GM11168 (cell line): Measurements from ENCODE around the gene ZC3H18.

ENCODE experiments used
- in situ Hi-C: fragments of 300-500 bp; cut with MboI; formaldehyde crosslinking; loops from one replicate; pipeline ENCODE4 v1.12.0; 2022; ENCODE audit warnings: low sequenced_read_pairs; ENCODE audit not compliant: unreplicated experiment

The ZC3H18 gene

DNA sequence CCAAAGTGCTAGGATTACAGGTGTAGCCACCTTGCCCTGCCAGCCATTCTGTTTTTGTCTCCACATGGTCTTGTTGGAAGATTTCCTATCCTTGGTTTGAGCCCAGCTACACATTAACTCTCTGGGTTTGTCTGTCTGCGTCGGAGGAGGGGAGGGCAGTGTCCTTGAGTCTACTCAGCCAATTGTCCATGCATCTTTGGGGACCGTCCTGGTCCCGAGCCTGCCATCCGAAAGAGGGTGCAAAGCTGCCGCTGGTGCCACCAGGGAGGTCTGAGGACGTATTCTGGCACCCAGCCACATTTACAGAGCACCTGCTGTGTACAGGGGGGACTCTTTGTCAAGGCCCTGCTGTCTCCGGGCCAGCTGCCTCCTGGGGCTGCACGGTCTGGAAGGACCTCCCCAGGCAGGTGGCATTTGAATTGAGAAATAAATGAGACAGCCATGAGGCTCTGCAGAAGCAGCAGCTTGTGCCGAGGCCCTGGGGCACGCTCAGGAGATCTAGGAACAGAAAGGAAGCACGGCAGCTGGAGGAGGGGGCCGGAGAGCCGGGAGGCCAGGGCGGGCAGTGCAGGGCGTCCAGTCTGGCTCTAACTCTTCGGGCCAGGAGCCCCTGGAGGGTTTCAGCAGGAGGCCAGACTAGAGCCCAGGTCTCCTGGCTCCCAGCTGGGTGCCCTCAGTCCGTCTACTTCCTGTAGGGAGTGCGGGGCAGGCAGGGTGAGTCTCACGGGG lies 79.2 kb downstream of the ZC3H18 start:
- in situ Hi-C loops: no loop called here

DNA sequence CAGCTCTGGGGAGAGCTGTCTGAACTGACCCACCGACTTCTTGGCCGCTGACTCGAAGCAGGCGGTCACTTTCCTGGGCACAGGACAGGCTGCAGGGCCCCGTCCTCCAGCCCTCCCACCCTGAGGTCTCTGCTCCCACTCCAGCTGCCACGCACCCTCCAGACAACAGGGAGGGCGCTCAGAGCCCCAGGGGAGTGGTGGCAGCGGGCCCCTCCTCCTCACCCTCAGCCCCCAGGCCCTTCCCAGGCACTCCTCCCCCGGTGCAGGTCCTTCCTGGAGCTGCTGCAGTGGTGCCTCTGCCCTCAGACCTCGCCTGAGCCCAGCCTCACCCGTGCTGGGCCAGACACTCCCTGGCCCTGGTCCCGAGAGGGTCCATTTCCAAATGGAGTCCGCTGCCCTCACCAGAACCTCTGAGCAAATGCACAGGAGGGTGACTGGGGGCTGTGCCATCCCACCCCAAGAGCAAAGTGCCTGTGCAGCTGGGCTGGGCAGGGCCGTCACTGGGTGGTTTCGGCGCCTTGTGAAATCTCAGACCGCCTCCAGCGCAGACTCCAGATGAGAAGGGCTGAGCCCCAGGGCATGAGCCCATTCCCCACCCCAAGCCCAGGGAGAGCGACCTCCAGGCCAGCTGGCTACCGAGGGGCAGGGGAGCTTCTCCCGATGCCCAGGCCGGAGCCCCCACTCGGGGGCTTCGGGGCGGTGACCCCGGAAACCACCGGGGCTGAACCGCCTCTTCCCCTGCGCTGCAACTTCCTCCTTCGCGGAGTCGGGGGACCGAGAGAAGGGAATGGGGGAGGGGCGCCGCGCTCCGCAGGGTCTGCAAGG lies 79.9 kb downstream of the ZC3H18 start:
- in situ Hi-C loops: no loop called here

DNA sequence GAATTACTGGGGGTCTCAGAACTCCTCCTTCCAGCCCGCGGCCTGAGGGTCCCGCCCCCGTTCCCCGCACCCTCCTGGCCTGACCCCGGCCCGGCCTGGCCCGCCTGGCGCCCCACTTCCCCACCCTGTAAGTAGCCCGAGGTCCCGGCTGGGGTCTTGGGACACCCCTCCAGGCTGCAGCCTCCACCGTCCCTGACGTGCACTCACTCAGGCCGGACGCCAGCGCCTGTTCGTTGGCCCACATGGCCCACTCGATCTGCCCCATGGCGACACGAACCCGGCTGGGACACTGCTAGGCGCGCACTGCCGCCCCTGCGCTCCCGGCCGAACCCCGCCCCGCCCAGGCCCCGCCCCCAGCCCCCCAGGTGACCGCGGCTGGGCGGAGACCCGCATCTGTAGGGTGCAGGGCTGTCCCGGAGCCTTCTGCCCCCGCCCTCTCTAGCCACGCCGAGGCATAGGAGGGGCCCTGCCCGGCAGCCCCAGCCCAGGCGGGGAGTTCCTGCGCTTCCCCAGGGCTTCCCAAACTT lies 80.6 kb downstream of the ZC3H18 start, which contains the start of gene CYBA:
TSS of gene CYBA (minus strand) at position 305 of the 527 bp plus-strand sequence. CDS start at position 265, 40 bp downstream.
- in situ Hi-C loops: no loop called here

DNA sequence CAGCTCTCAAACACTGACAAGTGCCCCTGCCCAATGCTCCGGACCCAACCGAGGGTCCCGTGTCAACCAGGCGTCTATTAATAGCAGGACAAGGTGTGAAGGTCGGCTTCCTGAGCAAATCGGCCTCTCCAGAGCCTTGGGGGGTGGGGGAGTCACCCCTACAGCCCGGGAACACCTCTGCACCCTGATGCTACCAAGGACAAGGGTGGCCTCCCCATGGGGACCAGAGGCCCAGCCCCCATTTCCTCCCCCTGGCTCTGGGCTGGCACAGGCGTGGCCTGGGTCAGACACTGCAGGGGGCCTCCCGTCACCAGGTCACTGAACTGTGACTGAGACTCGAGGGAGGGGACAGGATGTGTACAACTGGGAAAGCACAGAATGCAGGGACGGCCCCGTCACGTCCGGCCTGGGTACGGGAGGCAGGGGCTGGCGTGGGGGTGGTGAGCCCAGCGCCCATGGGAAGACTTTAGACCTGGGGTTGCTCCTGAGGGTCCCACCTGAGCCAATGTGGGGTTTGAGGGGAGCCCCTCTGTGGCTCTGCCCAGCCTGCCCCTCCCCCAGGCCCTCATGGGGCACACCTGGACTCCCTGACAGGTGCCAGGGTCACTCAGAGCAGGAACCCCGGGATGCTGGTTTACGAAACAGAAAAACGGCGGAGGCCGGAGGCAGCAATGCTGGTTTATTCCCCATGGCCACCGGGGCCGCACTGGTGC lies 81.2 kb downstream of the ZC3H18 start:
- in situ Hi-C loops: no loop called here

DNA sequence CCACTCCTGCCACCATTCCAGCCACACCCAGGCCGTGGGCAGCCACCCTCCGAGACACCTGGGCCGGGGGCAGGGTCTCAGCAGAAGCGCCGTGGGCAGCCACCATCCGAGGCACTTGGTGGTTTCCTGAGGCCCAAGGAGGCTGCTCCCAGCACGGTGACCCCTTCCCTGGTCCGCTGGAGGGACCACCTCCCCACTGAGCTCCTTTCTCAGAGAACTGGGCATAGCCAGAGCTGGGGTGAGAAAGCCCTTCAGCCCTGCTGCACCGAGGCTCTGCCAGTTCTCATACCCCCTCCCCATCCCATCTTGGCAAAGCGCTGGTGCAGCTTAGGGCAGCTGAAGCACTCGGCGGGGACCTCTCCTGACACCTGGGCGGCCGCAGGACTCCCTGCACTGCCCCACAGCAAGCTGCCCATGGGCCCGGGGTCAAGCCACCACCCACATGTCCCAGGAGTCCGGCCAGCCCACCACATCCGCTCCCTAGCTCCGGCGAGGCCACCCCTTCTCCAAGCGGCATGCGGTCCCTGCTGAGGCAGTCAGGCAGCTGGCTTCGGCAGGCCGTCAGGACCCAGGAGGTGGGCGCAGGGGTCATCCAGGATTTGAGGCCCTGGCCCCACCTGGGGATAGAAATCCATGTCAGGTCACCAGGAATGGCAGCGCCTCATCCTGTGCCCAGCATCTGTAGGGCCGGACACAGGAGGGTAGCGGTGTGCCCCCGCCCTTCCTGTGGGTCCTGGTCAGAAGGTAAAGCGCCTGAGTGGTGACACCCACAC lies 82.0 kb downstream of the ZC3H18 start:
- in situ Hi-C loops: no loop called here

DNA sequence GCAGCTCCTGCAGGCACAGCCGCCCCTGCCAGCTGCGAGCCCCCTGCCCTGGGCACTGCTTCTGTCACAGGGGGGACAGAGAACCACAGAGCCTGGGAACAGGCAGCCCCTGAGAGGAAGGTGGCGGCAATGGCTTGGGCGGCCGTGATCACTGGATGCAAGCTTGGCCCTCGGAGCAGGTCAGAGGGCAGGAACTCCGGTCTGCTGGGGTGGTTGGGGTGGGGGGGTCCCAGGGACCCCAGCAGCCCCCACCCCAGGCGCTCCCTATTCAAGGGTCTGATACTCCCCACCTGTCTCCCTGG lies 82.5 kb downstream of the ZC3H18 start:
- in situ Hi-C loops: no loop called here

DNA sequence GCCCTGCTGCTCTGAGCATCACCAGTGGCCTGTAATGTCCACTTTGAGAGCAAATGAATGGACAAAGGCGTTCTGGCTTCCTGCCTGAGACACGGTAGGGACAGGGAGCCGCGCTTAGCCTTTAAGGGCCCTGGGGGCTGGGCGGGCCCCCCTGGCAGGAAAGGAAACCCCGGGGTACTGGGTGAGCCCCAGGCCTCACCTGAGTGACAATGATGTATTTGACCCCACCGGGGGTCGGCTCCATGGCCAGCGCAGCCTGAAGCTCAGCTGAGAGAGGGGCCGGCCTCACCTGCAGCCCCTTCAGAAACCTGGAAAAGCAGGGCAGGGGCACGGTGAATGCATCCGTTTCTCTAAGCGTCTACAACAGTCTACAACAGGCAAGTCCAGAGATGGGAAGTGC lies 82.9 kb downstream of the ZC3H18 start:
- in situ Hi-C loops: no loop called here

DNA sequence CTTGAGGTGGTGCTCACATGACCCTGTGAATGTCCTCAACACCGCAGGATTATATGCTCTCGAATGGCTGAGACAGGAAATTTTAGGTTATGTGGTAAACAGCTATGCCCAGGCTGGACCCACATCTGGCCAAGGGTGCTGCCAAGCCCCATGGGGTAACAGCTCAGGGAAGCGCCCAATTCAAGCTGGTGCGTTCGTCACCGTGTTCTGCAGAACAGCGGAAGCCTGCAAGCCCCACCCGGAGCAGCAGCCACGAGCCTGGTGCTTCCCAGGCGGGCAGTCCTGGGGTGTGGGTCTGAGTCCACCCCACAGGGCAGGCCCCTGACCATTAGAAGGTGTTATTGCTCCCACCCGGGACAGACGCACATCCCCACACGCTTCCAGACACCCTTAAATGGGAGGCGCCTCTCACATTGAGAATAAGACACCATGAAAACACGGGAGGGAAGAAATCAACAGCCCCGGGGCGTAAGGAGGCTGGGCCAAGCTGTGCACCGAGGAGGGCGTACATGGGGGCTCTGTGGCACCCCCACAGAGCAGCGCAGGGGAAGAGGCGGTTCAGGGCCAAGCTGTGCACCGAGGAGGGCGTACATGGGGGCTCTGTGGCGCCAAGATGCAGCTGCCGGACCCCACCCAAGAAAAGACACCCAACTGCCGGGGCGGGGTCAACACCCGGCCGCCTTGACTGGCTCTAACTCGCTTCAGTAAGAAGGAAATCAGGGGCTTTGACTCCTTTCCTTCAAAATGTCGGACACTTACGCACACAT lies 83.6 kb downstream of the ZC3H18 start:
- in situ Hi-C loops: no loop called here

DNA sequence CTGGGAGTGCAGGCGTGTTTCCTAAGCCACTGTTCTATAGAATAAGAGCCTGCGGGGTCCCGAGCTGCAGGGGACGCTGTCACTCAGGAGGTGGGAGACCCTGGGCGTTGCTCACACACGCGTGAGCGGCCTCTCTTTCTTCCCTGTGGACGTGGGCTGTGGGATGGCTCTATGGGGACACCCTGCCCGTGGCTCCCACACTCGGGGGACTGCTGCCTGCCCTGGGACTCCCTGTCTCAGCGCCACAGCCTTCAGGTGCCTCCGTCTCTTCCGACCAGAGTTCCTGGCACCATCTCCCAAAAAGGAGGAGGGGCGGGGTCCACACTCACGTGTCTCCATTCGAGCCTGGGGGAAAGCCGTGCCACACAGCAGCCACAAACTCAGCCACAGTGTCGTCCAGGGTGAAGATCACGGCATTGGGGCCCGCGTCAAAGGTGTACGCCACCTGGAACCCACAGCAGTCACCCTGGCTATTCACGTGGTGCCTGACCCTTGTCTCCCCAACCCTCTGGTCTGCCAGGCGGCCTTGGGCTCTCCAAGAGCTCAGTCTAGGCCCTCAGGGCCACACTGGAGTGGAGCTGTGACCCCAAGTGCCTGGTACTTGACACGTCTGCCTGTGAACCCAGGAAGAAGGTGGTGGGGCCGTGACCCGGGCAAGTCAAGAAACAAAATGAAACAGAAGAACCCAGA lies 84.3 kb downstream of the ZC3H18 start:
- in situ Hi-C loops: no loop called here

DNA sequence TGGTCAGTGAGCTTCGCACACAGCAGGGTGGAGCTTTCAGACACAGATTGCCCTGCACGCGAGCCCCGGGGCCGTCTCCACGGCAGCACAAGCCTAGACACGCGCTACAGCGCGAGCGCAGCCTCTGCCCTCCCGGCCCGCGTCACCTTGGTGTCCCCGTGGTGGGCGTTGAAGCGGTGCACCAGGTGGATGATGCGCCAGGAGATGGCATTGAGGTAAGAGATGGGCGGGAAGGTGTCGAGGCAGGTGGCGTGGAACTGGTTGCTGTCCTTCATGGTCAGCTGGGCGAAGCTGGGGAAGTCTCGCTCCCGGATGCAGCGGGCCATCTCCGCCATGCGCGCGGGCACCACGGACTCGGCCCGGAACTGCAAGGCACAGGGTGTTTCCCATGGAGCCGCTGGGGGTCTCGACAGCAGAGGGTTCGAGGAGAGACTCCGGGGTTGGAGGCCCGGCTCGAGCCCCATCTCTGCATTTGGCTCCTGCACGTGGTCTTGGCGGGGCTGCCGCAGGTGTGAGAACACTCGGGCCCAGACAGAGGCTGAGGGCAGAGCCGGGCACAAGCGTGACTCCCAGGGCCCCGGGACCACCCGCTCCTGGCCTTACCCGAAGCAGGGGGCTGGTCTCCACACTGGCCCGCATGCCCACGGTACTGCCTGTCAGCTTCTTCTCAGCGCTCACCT lies 85.0 kb downstream of the ZC3H18 start:
- in situ Hi-C loops: no loop called here

DNA sequence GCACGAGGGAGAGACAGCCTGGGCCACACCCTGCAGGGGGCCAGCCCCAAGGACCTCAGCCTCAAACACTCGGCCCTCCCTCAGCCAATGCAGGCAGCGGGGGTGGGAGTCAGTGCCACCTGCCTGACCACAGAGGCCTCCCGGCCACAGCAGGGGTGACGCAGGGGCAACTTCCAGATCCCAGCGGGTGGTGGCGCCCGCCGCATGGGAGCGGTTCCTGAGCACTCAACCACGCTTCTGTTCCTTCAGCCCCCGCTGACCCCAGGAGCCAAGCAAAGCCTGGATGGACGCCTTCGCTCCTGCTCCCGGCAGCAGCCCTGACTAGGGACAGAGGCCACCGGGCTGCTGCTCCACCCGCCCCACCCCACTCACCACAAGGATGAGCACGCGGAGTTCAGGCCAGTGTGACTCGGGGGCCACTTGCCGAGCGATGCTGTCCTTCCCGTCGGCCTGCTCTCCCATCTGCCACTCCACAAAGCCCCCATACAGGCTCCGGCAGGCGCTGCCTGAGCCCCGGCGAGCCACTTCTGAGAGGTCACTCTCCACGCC lies 85.6 kb downstream of the ZC3H18 start:
- in situ Hi-C loops: no loop called here

DNA sequence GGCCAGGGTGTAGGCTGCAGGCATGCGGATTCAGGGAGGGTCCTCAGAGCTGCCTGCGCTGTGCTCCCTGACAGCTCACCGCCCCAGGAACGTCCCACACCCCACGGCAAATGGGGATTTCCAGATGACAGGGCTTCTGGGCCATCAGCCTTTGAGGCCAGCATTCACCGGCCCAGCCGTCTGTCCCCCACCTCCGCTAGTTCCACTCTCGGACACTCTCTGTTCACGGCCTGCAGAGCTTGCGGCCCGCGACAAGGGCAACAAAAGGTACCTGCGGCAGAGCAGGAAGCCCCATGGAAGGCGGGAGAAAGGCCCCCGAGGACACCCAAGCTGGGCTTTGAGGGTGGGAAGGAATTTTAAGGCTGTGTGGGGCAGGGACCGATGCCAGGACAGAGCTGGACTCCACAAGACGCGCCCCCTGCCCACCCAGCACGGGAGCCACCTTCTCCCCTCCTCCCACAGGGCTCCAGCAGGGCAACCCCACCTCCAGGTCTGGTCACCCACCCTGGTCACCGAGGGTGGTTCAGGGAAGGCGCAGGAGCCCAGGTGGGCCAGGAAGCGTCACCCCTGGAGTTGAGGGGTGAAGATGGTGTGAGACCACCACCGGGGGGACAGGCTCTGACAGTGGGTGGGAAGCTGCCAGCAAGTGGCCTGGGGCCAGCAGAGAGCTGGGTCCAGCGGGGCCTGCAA lies 86.2 kb downstream of the ZC3H18 start:
- in situ Hi-C loops: no loop called here

DNA sequence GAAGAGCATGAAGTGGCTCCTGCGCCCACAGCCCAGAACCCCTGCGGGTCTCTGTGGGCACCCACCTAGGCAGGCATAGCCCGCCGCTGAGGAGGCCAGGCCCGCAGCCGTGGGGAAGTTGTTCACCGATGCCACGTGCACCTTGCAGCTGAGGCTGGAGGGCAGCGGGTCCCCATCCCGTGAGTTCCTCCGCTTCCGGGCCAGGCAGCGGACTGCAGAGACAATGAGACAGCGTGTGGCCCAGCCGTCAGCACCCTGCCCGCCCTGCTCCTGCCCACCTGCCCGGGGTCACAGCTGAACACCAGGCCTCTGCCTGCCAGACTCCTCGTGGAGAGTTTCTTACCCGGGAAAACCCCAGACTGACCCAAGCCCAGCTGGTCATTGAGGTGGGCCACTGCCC lies 87.2 kb downstream of the ZC3H18 start:
- in situ Hi-C loops: no loop called here

DNA sequence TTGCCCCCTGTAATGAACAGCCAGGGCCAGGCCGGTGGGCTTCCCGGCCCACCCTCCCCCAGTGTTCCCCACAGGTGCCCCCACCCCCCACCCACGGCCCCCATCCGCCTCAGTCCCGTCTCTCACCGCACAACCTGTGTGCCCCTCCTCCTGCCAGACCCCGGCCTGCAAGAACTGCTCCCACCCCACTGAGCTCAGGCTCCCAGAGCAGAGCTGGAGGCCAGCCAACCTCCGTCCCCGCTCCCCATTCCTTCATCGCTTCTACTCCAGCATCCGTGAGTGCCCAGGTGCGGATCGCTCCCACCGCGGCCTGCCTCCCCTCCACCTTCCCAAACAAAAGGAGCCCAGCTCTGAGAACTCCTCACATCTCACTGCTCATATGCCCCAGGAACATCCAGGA lies 88.5 kb downstream of the ZC3H18 start:
- in situ Hi-C loops: no loop called here

DNA sequence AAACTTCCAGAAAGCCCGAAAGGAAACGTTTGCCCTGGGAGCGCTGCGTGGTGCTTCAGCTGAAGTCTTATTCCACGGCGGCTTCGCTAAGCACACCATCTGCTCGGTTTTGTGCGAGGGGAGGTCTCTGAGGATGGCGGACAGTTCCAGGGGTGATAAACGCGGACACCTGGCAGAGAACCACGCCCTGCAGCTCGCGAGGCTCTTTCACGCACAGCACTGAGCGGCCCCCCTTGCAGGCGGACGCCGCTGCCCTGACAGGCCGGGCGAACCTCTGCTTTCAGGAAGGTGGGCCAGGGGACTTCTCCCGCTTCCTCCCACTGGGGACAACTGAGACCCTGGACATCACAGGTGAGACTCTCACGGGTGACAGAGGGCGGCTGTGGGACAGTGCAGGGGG lies 89.0 kb downstream of the ZC3H18 start:
- in situ Hi-C loops: no loop called here

DNA sequence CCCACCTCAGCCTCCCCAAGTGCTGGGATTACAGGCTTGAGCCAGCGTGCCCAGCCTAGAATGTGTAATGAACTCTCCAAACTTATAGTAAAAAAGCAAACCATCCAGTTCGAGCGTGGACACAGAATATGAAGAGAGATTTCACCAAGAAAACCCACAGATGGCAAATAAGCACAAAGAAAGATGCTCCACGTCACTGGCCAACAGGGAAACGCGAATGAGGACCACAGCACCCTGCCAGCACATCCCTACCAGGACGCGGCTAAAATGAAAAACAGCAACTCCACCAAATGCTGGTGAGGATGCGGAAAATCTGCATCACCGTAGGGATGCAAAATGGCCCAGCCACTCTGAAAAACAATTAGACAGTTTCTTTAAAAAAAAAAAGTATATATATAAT lies 91.3 kb downstream of the ZC3H18 start:
- in situ Hi-C loops: no loop called here

DNA sequence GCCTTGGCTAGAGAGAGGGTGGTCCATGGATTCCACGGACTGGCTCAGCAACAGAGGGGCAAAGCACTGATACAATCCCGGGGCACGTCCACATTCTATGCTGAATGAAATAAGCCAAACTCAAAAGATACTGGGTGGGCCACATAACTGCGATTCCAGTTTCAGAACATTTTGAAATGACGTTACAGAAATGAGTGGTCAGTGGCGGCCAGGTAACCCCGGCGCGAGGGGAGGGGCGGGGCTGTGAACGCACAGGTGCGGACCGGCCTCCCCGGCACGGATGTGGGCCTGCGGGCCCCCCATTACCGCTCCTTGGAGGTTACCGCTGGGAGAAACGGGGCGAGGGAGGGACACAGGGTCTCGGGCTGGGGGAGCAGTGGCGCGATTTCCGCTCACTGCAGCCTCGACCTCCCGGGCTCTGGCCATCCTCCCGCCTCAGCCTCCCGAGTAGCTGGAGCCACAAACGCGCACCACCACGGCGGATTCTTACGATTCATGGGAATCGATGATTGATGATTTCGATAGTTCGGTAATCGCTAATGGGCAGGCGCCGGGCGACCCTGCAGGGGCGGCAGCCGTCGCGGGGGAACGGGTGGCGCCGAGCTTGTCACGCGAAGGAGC lies 92.1 kb downstream of the ZC3H18 start:
- in situ Hi-C loops: no loop called here
